ENCODE results near the gene CCS.
A peak's percentile ranks its signal among the peaks of the same experiment; 100 is the strongest.

The CCS gene

DNA sequence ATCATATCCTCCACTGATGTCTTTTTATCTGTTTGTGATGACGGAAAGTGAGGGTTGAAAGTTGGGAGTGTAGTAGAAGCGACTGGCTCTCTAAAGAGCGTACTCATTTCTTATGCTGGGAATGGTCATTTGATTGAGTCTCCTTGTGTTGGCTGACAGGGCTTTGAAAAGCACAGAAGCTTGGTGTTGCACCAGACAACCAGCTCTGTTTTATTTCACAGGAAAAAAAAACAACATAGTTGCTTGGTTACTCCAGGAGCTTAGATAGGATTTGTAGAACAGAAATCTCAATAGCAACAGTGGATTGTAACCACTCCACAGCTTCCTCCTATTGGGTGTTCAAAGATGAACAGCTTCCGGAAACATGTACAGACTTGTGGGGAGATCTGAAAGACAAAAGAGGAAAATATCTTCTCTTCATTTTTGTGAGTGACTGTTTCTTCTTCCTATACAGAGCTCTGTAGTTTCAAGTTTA lies 26.1 kb downstream of the CCS start:
- no peak overlapping the region for H2BK15ac ChIP-seq (replicated peaks; ENCODE audit: low read depth)
- H3K79me1 ChIP-seq (ENCODE audit: low read length): peaks cover under 1% of the 10 kb centered on the region
- peak; percentile 45 for DNase-seq
- no peak overlapping the region for H2AK5ac ChIP-seq (ENCODE audit: low read length)
- no peak overlapping the region for H3K56ac ChIP-seq (ENCODE audit: low read length)
- no peak overlapping the region for H4K5ac ChIP-seq (ENCODE audit: low read length)
- H3K4me2 ChIP-seq (ENCODE audit: low read length): peak overlapping the region; percentile 56
- no peak overlapping the region for H3K18ac ChIP-seq (ENCODE audit: low read length)
- H3K79me2 ChIP-seq (ENCODE audit: control insufficient read depth, insufficient read depth, low read length): peaks cover 72% of the 10 kb centered on the region
- H3K4me3 ChIP-seq (ENCODE audit: low read length): no peak overlapping the region
- H3K27ac ChIP-seq (ENCODE audit: low read depth, low read length): no peak overlapping the region
- H3K27me3 ChIP-seq (ENCODE audit: insufficient read depth, low read length, poor library complexity): no peaks in the 10 kb centered on the region
- no peak overlapping the region for H4K8ac ChIP-seq (ENCODE audit: low read depth, low read length)
- WGBS (ENCODE audit: extremely low coverage, insufficient coverage, low lambda C conversion rate): no CpG with 5 or more reads among the region's 4 CpGs
- peaks cover 4% of the 10 kb centered on the region for H3K4me1 ChIP-seq (ENCODE audit: control insufficient read depth, low read depth, low read length)
- H2BK5ac ChIP-seq (ENCODE audit: low read length): no peak overlapping the region
- no peak overlapping the region for H3K4ac ChIP-seq (ENCODE audit: low read depth, low read length)
- no peak overlapping the region for H3K23ac ChIP-seq (ENCODE audit: low read length)
- H3K36me3 ChIP-seq (ENCODE audit: control insufficient read depth, insufficient read depth, low read length): peaks cover under 1% of the 10 kb centered on the region
- peak overlapping the region; percentile 99 for H3K9ac ChIP-seq (ENCODE audit: low read length)
- H2BK120ac ChIP-seq (ENCODE audit: low read depth, low read length): no peak overlapping the region

GRCh38 chr11:66624450-66624849 lies 31.5 kb downstream of the CCS start:
- Histone ChIP-seq H4K5ac (ENCODE audit: low read length) (no peak overlapping the region), H2AK5ac (ENCODE audit: low read length) (no peak overlapping the region), H3K27ac (ENCODE audit: low read depth, low read length) (no peak overlapping the region), H2BK15ac (replicated peaks; ENCODE audit: low read depth) (no peak overlapping the region), H2BK5ac (ENCODE audit: low read length) (no peak overlapping the region), H3K27me3 (ENCODE audit: insufficient read depth, low read length, poor library complexity) (no peaks in the 10 kb centered on the region), H3K4me2 (ENCODE audit: low read length) (no peak overlapping the region), H3K79me2 (ENCODE audit: control insufficient read depth, insufficient read depth, low read length) (peaks cover 94% of the 10 kb centered on the region), H3K4me1 (ENCODE audit: control insufficient read depth, low read depth, low read length) (no peaks in the 10 kb centered on the region), H3K36me3 (ENCODE audit: control insufficient read depth, insufficient read depth, low read length) (peaks cover 34% of the 10 kb centered on the region), H3K56ac (ENCODE audit: low read length) (no peak overlapping the region), H3K4ac (ENCODE audit: low read depth, low read length) (no peak overlapping the region), H4K8ac (ENCODE audit: low read depth, low read length) (no peak overlapping the region), H3K23ac (ENCODE audit: low read length) (no peak overlapping the region), H3K79me1 (ENCODE audit: low read length) (peaks cover 33% of the 10 kb centered on the region), H3K9ac (ENCODE audit: low read length) (no peak overlapping the region), H2BK120ac (ENCODE audit: low read depth, low read length) (no peak overlapping the region), H3K4me3 (ENCODE audit: low read length) (no peak overlapping the region), H3K18ac (ENCODE audit: low read length) (no peak overlapping the region)
- no CpG with 5 or more reads among the region's 16 CpGs for WGBS (ENCODE audit: extremely low coverage, insufficient coverage, low lambda C conversion rate)
- DNase-seq: no peak

- H3K27me3 ChIP-seq (ENCODE audit: insufficient read depth, low read length, poor library complexity): no peaks in the 10 kb centered on the region
- WGBS (ENCODE audit: extremely low coverage, insufficient coverage, low lambda C conversion rate): no CpG with 5 or more reads among the region's 26 CpGs
- no peak overlapping the region for H2BK15ac ChIP-seq (replicated peaks; ENCODE audit: low read depth)
- H3K4me2 ChIP-seq (ENCODE audit: low read length): no peak overlapping the region
- peaks cover 36% of the 10 kb centered on the region for H3K36me3 ChIP-seq (ENCODE audit: control insufficient read depth, insufficient read depth, low read length)
- H3K79me1 ChIP-seq (ENCODE audit: low read length): peaks cover 36% of the 10 kb centered on the region
- H2BK5ac ChIP-seq (ENCODE audit: low read length): no peak overlapping the region
- H3K4ac ChIP-seq (ENCODE audit: low read depth, low read length): no peak overlapping the region
- H3K23ac ChIP-seq (ENCODE audit: low read length): no peak overlapping the region
- H3K4me3 ChIP-seq (ENCODE audit: low read length): no peak overlapping the region
- H2AK5ac ChIP-seq (ENCODE audit: low read length): no peak overlapping the region
- H4K8ac ChIP-seq (ENCODE audit: low read depth, low read length): no peak overlapping the region
- H2BK120ac ChIP-seq (ENCODE audit: low read depth, low read length): no peak overlapping the region
- no peak overlapping the region for H3K27ac ChIP-seq (ENCODE audit: low read depth, low read length)
- H3K79me2 ChIP-seq (ENCODE audit: control insufficient read depth, insufficient read depth, low read length): peaks cover 96% of the 10 kb centered on the region
- H4K5ac ChIP-seq (ENCODE audit: low read length): no peak overlapping the region
- H3K18ac ChIP-seq (ENCODE audit: low read length): no peak overlapping the region
- no peak for DNase-seq
- no peak overlapping the region for H3K56ac ChIP-seq (ENCODE audit: low read length)
- no peaks in the 10 kb centered on the region for H3K4me1 ChIP-seq (ENCODE audit: control insufficient read depth, low read depth, low read length)
- no peak overlapping the region for H3K9ac ChIP-seq (ENCODE audit: low read length)
Measured at GRCh38 chr11:66625041-66625751, 32.2 kb downstream of the CCS start.

- Histone ChIP-seq H3K56ac (ENCODE audit: low read length) (no peak overlapping the region), H2BK120ac (ENCODE audit: low read depth, low read length) (no peak overlapping the region), H3K36me3 (ENCODE audit: control insufficient read depth, insufficient read depth, low read length) (peaks cover 36% of the 10 kb centered on the region)
Measured at GRCh38 chr11:66625752-66626149, 32.8 kb downstream of the CCS start.

GRCh38 chr11:66626382-66626781 lies 33.4 kb downstream of the CCS start:
- no peak overlapping the region for H2AK5ac ChIP-seq (ENCODE audit: low read length)
- H3K18ac ChIP-seq (ENCODE audit: low read length): no peak overlapping the region
- H3K4me1 ChIP-seq (ENCODE audit: control insufficient read depth, low read depth, low read length): no peaks in the 10 kb centered on the region
- H3K27me3 ChIP-seq (ENCODE audit: insufficient read depth, low read length, poor library complexity): no peaks in the 10 kb centered on the region
- peaks cover 37% of the 10 kb centered on the region for H3K79me1 ChIP-seq (ENCODE audit: low read length)
- H3K36me3 ChIP-seq (ENCODE audit: control insufficient read depth, insufficient read depth, low read length): peaks cover 36% of the 10 kb centered on the region
- no peak overlapping the region for H3K56ac ChIP-seq (ENCODE audit: low read length)
- H3K23ac ChIP-seq (ENCODE audit: low read length): no peak overlapping the region
- no peak overlapping the region for H2BK15ac ChIP-seq (replicated peaks; ENCODE audit: low read depth)
- H3K79me2 ChIP-seq (ENCODE audit: control insufficient read depth, insufficient read depth, low read length): peaks cover 90% of the 10 kb centered on the region
- DNase-seq: no peak
- no peak overlapping the region for H4K8ac ChIP-seq (ENCODE audit: low read depth, low read length)
- no peak overlapping the region for H3K9ac ChIP-seq (ENCODE audit: low read length)
- no peak overlapping the region for H3K4me2 ChIP-seq (ENCODE audit: low read length)
- no peak overlapping the region for H2BK5ac ChIP-seq (ENCODE audit: low read length)
- no peak overlapping the region for H3K4me3 ChIP-seq (ENCODE audit: low read length)
- no peak overlapping the region for H3K4ac ChIP-seq (ENCODE audit: low read depth, low read length)
- H3K27ac ChIP-seq (ENCODE audit: low read depth, low read length): no peak overlapping the region
- no peak overlapping the region for H2BK120ac ChIP-seq (ENCODE audit: low read depth, low read length)
- no CpG with 5 or more reads among the region's 25 CpGs for WGBS (ENCODE audit: extremely low coverage, insufficient coverage, low lambda C conversion rate)
- H4K5ac ChIP-seq (ENCODE audit: low read length): no peak overlapping the region

More at GRCh38 chr11:66625752-66626149, 32.8 kb downstream of the CCS start:
- H3K4ac ChIP-seq (ENCODE audit: low read depth, low read length): no peak overlapping the region
- H3K27ac ChIP-seq (ENCODE audit: low read depth, low read length): no peak overlapping the region
- H3K4me3 ChIP-seq (ENCODE audit: low read length): no peak overlapping the region
- H3K9ac ChIP-seq (ENCODE audit: low read length): no peak overlapping the region
- no peak overlapping the region for H2BK15ac ChIP-seq (replicated peaks; ENCODE audit: low read depth)
- no peak overlapping the region for H2AK5ac ChIP-seq (ENCODE audit: low read length)
- peaks cover 37% of the 10 kb centered on the region for H3K79me1 ChIP-seq (ENCODE audit: low read length)
- no peaks in the 10 kb centered on the region for H3K27me3 ChIP-seq (ENCODE audit: insufficient read depth, low read length, poor library complexity)
- H2BK5ac ChIP-seq (ENCODE audit: low read length): no peak overlapping the region
- H3K23ac ChIP-seq (ENCODE audit: low read length): no peak overlapping the region
- H4K8ac ChIP-seq (ENCODE audit: low read depth, low read length): no peak overlapping the region
- H3K18ac ChIP-seq (ENCODE audit: low read length): no peak overlapping the region
- DNase-seq: no peak
- WGBS (ENCODE audit: extremely low coverage, insufficient coverage, low lambda C conversion rate): no CpG with 5 or more reads among the region's 9 CpGs
- no peak overlapping the region for H3K4me2 ChIP-seq (ENCODE audit: low read length)
- no peaks in the 10 kb centered on the region for H3K4me1 ChIP-seq (ENCODE audit: control insufficient read depth, low read depth, low read length)
- no peak overlapping the region for H4K5ac ChIP-seq (ENCODE audit: low read length)
- peaks cover 96% of the 10 kb centered on the region for H3K79me2 ChIP-seq (ENCODE audit: control insufficient read depth, insufficient read depth, low read length)

DNA sequence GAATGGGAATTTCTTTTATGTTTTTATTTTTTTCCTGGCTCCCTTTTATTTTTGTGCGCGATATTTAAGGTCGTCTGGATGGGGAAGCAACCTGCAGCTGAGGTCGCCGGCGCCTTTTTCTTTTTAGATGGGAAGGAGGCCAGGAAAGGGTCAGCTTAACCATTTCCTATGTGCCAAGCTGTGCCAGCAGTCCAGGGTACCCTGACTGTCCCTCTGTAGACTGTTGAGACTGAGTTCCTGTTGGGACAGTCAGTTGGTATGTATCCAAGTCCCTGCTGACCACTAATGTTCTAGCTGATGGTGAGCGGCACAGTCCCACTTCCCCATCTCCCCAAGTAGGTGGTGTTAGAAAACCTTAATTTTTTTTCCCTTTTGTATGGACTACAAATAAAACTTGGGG lies 33.9 kb downstream of the CCS start:
- H3K27ac ChIP-seq (ENCODE audit: low read depth, low read length): no peak overlapping the region
- no peak overlapping the region for H3K18ac ChIP-seq (ENCODE audit: low read length)
- WGBS (ENCODE audit: extremely low coverage, insufficient coverage, low lambda C conversion rate): no CpG with 5 or more reads among the region's 7 CpGs

More for the DNA sequence above, 33.9 kb downstream of the CCS start:
- H2AK5ac ChIP-seq (ENCODE audit: low read length): no peak overlapping the region
- H3K79me1 ChIP-seq (ENCODE audit: low read length): peaks cover 40% of the 10 kb centered on the region
- H3K27me3 ChIP-seq (ENCODE audit: insufficient read depth, low read length, poor library complexity): no peaks in the 10 kb centered on the region
- H3K56ac ChIP-seq (ENCODE audit: low read length): no peak overlapping the region
- H2BK5ac ChIP-seq (ENCODE audit: low read length): no peak overlapping the region
- H3K4ac ChIP-seq (ENCODE audit: low read depth, low read length): no peak overlapping the region
- H3K9ac ChIP-seq (ENCODE audit: low read length): no peak overlapping the region
- no peaks in the 10 kb centered on the region for H3K4me1 ChIP-seq (ENCODE audit: control insufficient read depth, low read depth, low read length)
- H2BK120ac ChIP-seq (ENCODE audit: low read depth, low read length): no peak overlapping the region
- H3K79me2 ChIP-seq (ENCODE audit: control insufficient read depth, insufficient read depth, low read length): peaks cover 88% of the 10 kb centered on the region
- no peak overlapping the region for H2BK15ac ChIP-seq (replicated peaks; ENCODE audit: low read depth)
- no peak overlapping the region for H4K5ac ChIP-seq (ENCODE audit: low read length)
- peaks cover 38% of the 10 kb centered on the region for H3K36me3 ChIP-seq (ENCODE audit: control insufficient read depth, insufficient read depth, low read length)
- H3K4me3 ChIP-seq (ENCODE audit: low read length): no peak overlapping the region
- no peak for DNase-seq
- no peak overlapping the region for H4K8ac ChIP-seq (ENCODE audit: low read depth, low read length)
- no peak overlapping the region for H3K23ac ChIP-seq (ENCODE audit: low read length)
- H3K4me2 ChIP-seq (ENCODE audit: low read length): no peak overlapping the region

Data from mesendoderm (in vitro differentiated cells).